ENCODE data around the gene TMEM167A. TPM values are rescaled to one million over a fixed set of nuclear protein-coding genes. Genes with fewer than 3 reads are reported as not detected.

TMEM167A gene
- polyA plus RNA-seq, 3 donors: 50.3 to 337 (median 288) TPM

DNA sequence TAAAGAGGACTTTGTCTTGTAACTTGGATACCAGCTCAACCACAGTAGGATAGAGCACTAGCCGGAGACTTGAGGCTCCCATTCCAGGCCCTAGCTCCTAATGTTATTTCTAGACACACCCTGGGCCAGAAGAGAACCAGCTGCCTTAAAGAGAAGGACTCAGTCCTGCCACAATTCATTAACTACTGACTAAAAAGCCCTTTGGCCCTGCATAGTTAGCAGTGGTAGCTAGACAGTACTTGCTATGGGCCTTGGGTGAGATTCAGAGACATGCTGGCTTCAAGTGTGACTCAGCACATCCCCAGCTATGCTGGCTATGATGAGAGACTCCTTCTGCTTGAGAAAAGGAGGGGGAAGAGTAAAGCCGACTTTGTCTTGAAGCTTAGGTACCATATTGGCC, 47.3 kb downstream of the TMEM167A start:
- Mint-ChIP-seq H3K4me1 (peaks cover 9% of the 10 kb centered on the region), H3K27me3 (ENCODE audit: low read depth in 3 of 3) (peaks cover 0 to 1% (median 0%) of the 10 kb centered on the region in 3 donors), H3K9me3 (peaks cover 0 to 7% (median 0%) of the 10 kb centered on the region in 7 donors), H3K36me3 (peaks cover 0 to 3% of the 10 kb centered on the region in 2 donors), H3K27ac (no peak overlapping the region), H3K4me3 (no peak overlapping the region)
- TF ChIP-seq, protein P1, sequence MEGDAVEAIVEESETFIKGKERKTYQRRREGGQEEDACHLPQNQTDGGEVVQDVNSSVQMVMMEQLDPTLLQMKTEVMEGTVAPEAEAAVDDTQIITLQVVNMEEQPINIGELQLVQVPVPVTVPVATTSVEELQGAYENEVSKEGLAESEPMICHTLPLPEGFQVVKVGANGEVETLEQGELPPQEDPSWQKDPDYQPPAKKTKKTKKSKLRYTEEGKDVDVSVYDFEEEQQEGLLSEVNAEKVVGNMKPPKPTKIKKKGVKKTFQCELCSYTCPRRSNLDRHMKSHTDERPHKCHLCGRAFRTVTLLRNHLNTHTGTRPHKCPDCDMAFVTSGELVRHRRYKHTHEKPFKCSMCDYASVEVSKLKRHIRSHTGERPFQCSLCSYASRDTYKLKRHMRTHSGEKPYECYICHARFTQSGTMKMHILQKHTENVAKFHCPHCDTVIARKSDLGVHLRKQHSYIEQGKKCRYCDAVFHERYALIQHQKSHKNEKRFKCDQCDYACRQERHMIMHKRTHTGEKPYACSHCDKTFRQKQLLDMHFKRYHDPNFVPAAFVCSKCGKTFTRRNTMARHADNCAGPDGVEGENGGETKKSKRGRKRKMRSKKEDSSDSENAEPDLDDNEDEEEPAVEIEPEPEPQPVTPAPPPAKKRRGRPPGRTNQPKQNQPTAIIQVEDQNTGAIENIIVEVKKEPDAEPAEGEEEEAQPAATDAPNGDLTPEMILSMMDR (IDR thresholded peaks at IDR 0.05): no peak
- no peaks in the 10 kb centered on the region for H4K20me1 ChIP-seq (ENCODE audit: insufficient read depth, low read length)
- H3K27ac ChIP-seq (ENCODE audit: low read depth in 1 of 2, low read length in 2 of 2): no peak overlapping the region
- H3K4me2 ChIP-seq (replicated peaks; ENCODE audit: extremely low read depth, low read length, poor library complexity, severe bottlenecking): no peak overlapping the region
- peaks cover 8 to 11% of the 10 kb centered on the region in 2 donors for H3K4me1 ChIP-seq (ENCODE audit: control insufficient read depth in 1 of 2, insufficient read depth in 2 of 2, low read length in 2 of 2)
- no peaks in the 10 kb centered on the region for H3K79me2 ChIP-seq (ENCODE audit: insufficient read depth, low read length)
- no peaks in the 10 kb centered on the region for H3K27me3 ChIP-seq (ENCODE audit: control insufficient read depth in 2 of 2, insufficient read depth in 2 of 2, low read length in 2 of 2)
- WGBS (ENCODE audit: insufficient coverage): 100% methylated on average over 1 of the region's 2 CpGs
- H3K4me3 ChIP-seq (replicated peaks in 1 of 3; ENCODE audit: low read depth in 2 of 3, low read length in 3 of 3): no peak overlapping the region
- DNase-seq: no peak
- no peak overlapping the region for H2AFZ ChIP-seq (ENCODE audit: insufficient read depth, low read depth, low read length, poor library complexity, severe bottlenecking)
- H3K36me3 ChIP-seq (replicated peaks in 1 of 2; ENCODE audit: control insufficient read depth in 1 of 2, insufficient read depth in 2 of 2, low read length in 2 of 2): no peaks in the 10 kb centered on the region
- no peaks in the 10 kb centered on the region for H3K9me3 ChIP-seq (replicated peaks in 1 of 2; ENCODE audit: control insufficient read depth in 1 of 2, insufficient read depth in 1 of 2, low read length in 2 of 2)
- intact Hi-C loops (cut with micrococcal nuclease): no loop called here
- H3K9ac ChIP-seq (ENCODE audit: insufficient read depth, low read length, poor library complexity, severe bottlenecking): no peak overlapping the region

DNA sequence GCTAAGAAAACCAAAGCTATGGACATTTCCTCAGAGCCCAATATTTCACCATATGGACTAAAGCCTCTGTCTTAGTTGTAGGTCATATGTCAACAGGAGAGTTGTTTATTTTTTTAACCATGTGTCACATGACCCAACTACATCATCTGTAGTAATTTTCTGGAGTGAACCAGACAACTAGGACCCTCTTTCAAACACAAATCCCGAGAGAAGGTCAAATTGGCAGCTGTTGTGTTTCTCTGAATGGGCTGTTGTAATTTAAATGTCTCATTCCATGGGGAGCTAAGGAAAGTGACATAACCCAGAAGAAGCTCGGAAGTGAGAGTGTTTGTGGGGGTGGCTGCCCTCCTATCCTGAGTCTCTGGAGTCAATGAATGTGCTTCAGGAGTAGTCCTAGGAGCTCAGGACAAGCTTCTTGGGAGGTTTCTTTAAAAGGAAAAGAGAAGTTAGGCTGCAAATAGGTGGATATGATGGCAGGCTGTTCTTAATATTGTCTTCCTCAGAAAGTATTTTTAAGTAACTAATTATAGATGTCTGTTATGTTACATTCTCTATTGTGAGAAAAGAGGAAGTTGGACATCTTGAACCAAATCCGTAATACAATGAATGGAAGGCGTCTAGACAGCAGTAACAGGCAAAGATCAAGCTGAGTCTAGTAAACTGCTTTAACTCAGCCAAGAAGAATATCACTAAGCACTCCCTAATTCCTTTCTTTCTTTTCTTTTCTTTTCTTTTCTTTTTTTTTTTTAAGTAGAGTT, 50.1 kb downstream of the TMEM167A start:
- peaks cover 0 to 1% (median 0%) of the 10 kb centered on the region in 3 donors for H3K27me3 Mint-ChIP-seq (ENCODE audit: low read depth in 3 of 3)
- Histone ChIP-seq H3K27me3 (ENCODE audit: control insufficient read depth in 2 of 2, insufficient read depth in 2 of 2, low read length in 2 of 2) (no peaks in the 10 kb centered on the region), H4K20me1 (ENCODE audit: insufficient read depth, low read length) (no peaks in the 10 kb centered on the region), H3K36me3 (replicated peaks in 1 of 2; ENCODE audit: control insufficient read depth in 1 of 2, insufficient read depth in 2 of 2, low read length in 2 of 2) (no peaks in the 10 kb centered on the region), H3K4me3 (replicated peaks in 1 of 3; ENCODE audit: low read depth in 2 of 3, low read length in 3 of 3) (no peak overlapping the region), H3K9me3 (replicated peaks in 1 of 2; ENCODE audit: control insufficient read depth in 1 of 2, insufficient read depth in 1 of 2, low read length in 2 of 2) (no peaks in the 10 kb centered on the region), H3K27ac (ENCODE audit: low read depth in 1 of 2, low read length in 2 of 2) (no peak overlapping the region), H3K79me2 (ENCODE audit: insufficient read depth, low read length) (no peaks in the 10 kb centered on the region), H3K4me2 (replicated peaks; ENCODE audit: extremely low read depth, low read length, poor library complexity, severe bottlenecking) (peak overlapping the region; percentile 27), H2AFZ (ENCODE audit: insufficient read depth, low read depth, low read length, poor library complexity, severe bottlenecking) (peak overlapping the region; percentile 2), H3K9ac (ENCODE audit: insufficient read depth, low read length, poor library complexity, severe bottlenecking) (no peak overlapping the region), H3K4me1 (ENCODE audit: control insufficient read depth in 1 of 2, insufficient read depth in 2 of 2, low read length in 2 of 2) (peaks cover 8 to 11% of the 10 kb centered on the region in 2 donors)
- TF ChIP-seq, protein P1 (IDR thresholded peaks at IDR 0.05): no peak
- peaks cover 9% of the 10 kb centered on the region for H3K4me1 Mint-ChIP-seq
- H3K27ac Mint-ChIP-seq: peak overlapping the region in 1 of 7 donors; percentile 50
- peaks cover 0 to 7% of the 10 kb centered on the region in 2 donors for H3K36me3 Mint-ChIP-seq
- WGBS (ENCODE audit: insufficient coverage): 60% methylated on average over 1 of the region's 4 CpGs
- intact Hi-C loops (cut with micrococcal nuclease): no loop called here
- H3K9me3 Mint-ChIP-seq: peaks cover 0 to 7% (median 0%) of the 10 kb centered on the region in 7 donors
- H3K4me3 Mint-ChIP-seq: no peak overlapping the region
- DNase-seq: peak; percentile 5 to 34 (median 9)

Measured in CD14-positive monocyte (primary cell).